WTC11 (cell line): ENCODE measurements around the gene PPP3CA.

Experiments
- CTCF ChIP-seq: fragments of 200-600 bp; IDR thresholded peaks from 2 replicates; pipeline ENCODE4 v1.8.0; 2022; ENCODE audit warnings: antibody characterized with exemption
- ESRRA ChIP-seq: sonication (generic); formaldehyde crosslinking; IDR thresholded peaks from 2 replicates; pipeline ENCODE4 v1.8.1; 2022; ENCODE audit warnings: mild to moderate bottlenecking, missing genetic modification reagents, borderline replicate concordance
- ETV6 ChIP-seq: sonication (generic); formaldehyde crosslinking; IDR thresholded peaks from 2 replicates; pipeline ENCODE4 v1.8.1; 2022; ENCODE audit warnings: mild to moderate bottlenecking, missing genetic modification reagents
- FOXP4 ChIP-seq: sonication (generic); formaldehyde crosslinking; IDR thresholded peaks from 2 replicates; pipeline ENCODE4 v1.8.0; 2022; ENCODE audit warnings: mild to moderate bottlenecking, missing genetic modification reagents

DNA sequence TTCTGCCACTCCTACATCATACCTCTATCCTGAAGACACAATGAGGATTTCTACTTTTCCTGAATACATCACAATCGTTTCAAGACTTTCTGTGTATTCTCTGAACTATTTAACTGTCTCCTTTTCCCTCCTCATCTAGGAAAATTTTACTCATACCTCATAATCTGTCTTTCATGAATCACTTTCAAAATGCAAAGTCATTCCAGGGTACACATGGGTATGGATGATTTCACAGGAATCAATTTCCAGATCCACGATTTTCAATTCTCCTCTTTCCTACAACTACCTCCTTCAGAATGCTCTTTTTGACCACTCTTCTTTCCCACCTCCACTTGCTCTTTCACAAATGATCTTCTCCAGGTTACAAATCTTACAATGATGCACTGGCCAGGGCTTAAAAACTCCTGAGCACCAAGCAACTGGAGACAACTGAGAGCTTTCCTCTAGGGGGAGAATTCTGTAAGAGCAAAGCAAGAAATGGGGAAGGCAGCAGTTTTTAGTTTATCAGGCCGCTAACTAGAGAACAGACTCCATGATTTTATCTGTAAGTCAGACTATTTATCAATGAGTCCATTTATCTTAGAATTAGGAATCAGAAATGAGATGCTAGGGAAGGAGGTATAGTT is 116.4 kb downstream of the PPP3CA start:
- TF ChIP-seq ESRRA (CRISPR knock-in tag), result no peak
- TF ChIP-seq FOXP4 (CRISPR knock-in tag), result no peak
- no peak for TF ChIP-seq CTCF
- TF ChIP-seq ETV6 (CRISPR knock-in tag), result no peak
